NB4 (cell line): ENCODE results near the gene NOL3.

Experiments used
- DNase-seq: peaks from one replicate; pipeline ENCODE4 v3.0.0; 2010; ENCODE audit warnings: low read depth
- H3K4me3 ChIP-seq: one replicate; pipeline ENCODE4 v1.5.1; 2011; ENCODE audit warnings: mild to moderate bottlenecking, low read depth, low read length, moderate library complexity
- CTCF ChIP-seq: IDR thresholded peaks from one replicate; pipeline ENCODE4 v1.5.1; 2012; ENCODE audit warnings: low read depth, low read length
- MAX ChIP-seq: IDR thresholded peaks from 2 replicates; pipeline ENCODE4 v1.6.1; 2011; ENCODE audit warnings: low read depth, low read length
- MYC ChIP-seq: IDR thresholded peaks from 2 replicates; pipeline ENCODE4 v1.6.1; 2011; ENCODE audit warnings: low read depth, low read length
- POLR2A ChIP-seq: IDR thresholded peaks from 2 replicates; pipeline ENCODE4 v1.6.1; 2011; ENCODE audit warnings: mild to moderate bottlenecking; ENCODE audit not compliant: insufficient read length; ENCODE audit errors: extremely low read depth

The NOL3 gene

GRCh38 chr16:67157106-67157748 lies 13.1 kb upstream of the NOL3 start:
- no peak overlapping the region for H3K4me3 ChIP-seq
- no peak for TF ChIP-seq MYC
- TF ChIP-seq POLR2A = no peak
- DNase-seq = no peak

- no peak overlapping the region for H3K4me3 ChIP-seq
- TF ChIP-seq POLR2A (no peak), CTCF (no peak), MAX (no peak), MYC (no peak)
- DNase-seq = no peak
Measured at GRCh38 chr16:67157892-67158635, 12.3 kb upstream of the NOL3 start.

GRCh38 chr16:67158637-67159600 lies 11.4 kb upstream of the NOL3 start:
- DNase-seq = no peak
- TF ChIP-seq POLR2A (no peak), MAX (no peak), CTCF (no peak), MYC (no peak)
- peak overlapping the region; percentile 75 for H3K4me3 ChIP-seq

GRCh38 chr16:67161595-67162058 lies 8.7 kb upstream of the NOL3 start:
- TF ChIP-seq MYC = no peak
- TF ChIP-seq POLR2A = no peak
- no peak for TF ChIP-seq CTCF
- no peak for TF ChIP-seq MAX
- no peak overlapping the region for H3K4me3 ChIP-seq
- no peak for DNase-seq

GRCh38 chr16:67162506-67163163 lies 7.7 kb upstream of the NOL3 start:
- no peak for DNase-seq
- TF ChIP-seq MAX (no peak), CTCF (no peak), POLR2A (no peak), MYC (no peak)
- no peak overlapping the region for H3K4me3 ChIP-seq
